CD8-positive, alpha-beta memory T cell (primary cell): ENCODE results near the gene SEMA6D. TPM values are rescaled to one million over a fixed set of nuclear protein-coding genes. Genes with fewer than 3 reads are reported as not detected.

Experiments
- CTCF ChIA-PET: fragments of 350-600 bp; sonication (Branson Sonifier 250); formaldehyde crosslinking; loops from one replicate; lab custom pipeline; 2021; ENCODE audit warnings: antibody characterized with exemption; lab: Charles Lee
- POLR2A ChIA-PET: fragments of 350-600 bp; sonication (Branson Sonifier 250); formaldehyde crosslinking; loops from one replicate; lab custom pipeline; 2021; ENCODE audit warnings: antibody characterized with exemption; lab: Charles Lee
- DNase-seq, 5 donors: peaks; one replicate each; pipeline versions ENCODE4 v3.0.0 to v3.0.0-alpha.2; 2020 to 2022; ENCODE audit warnings: mixed read lengths in 1 of 5
- H3K27ac ChIP-seq: one replicate; pipeline ENCODE4 v1.7.0; 2013; ENCODE audit warnings: low read depth, mild to moderate bottlenecking, low read length, moderate library complexity
- H3K27me3 ChIP-seq: 2 replicates; pipeline ENCODE4 v1.7.0; 2013; ENCODE audit warnings: low read length, mild to moderate bottlenecking; ENCODE audit not compliant: insufficient read depth, poor library complexity, severe bottlenecking
- H3K36me3 ChIP-seq: 2 replicates; pipeline ENCODE4 v1.7.0; 2013; ENCODE audit warnings: mild to moderate bottlenecking, low read length, moderate library complexity; ENCODE audit not compliant: insufficient read depth
- H3K4me1 ChIP-seq: 2 replicates; pipeline ENCODE4 v1.7.0; 2013; ENCODE audit warnings: mild to moderate bottlenecking, low read length, moderate library complexity; ENCODE audit not compliant: insufficient read depth
- H3K4me3 ChIP-seq: 2 replicates; pipeline ENCODE4 v1.7.0; 2013; ENCODE audit warnings: mild to moderate bottlenecking, low read length
- H3K9me3 ChIP-seq: 2 replicates; pipeline ENCODE4 v1.7.0; 2013; ENCODE audit warnings: mild to moderate bottlenecking, low read length
- H3K27ac Mint-ChIP-seq, 8 donors: one replicate each; pipeline ENCODE4 v1.8.0; 2020 to 2021; ENCODE audit warnings: mixed read lengths in 8 of 8, mild to moderate bottlenecking in 6 of 8, inconsistent platforms in 3 of 8, moderate library complexity in 3 of 8
- H3K27me3 Mint-ChIP-seq, 2 donors: one replicate each; pipeline ENCODE4 v1.8.0; 2020 to 2021; ENCODE audit warnings: mixed read lengths in 2 of 2, mild to moderate bottlenecking in 1 of 2, moderate library complexity in 1 of 2
- H3K36me3 Mint-ChIP-seq, 3 donors: one replicate each; pipeline ENCODE4 v1.8.0; 2020 to 2021; ENCODE audit warnings: mixed read lengths in 3 of 3, inconsistent platforms in 1 of 3, mild to moderate bottlenecking in 1 of 3
- H3K4me1 Mint-ChIP-seq, 3 donors: one replicate each; pipeline ENCODE4 v1.8.0; 2020 to 2021; ENCODE audit warnings: mixed read lengths in 3 of 3, inconsistent platforms in 1 of 3, mild to moderate bottlenecking in 1 of 3
- H3K4me3 Mint-ChIP-seq, 7 donors: one replicate each; pipeline ENCODE4 v1.8.0; 2020 to 2021; ENCODE audit warnings: mixed read lengths in 7 of 7, mild to moderate bottlenecking in 6 of 7, moderate library complexity in 4 of 7, inconsistent platforms in 2 of 7
- H3K9me3 Mint-ChIP-seq, 5 donors: one replicate each; pipeline ENCODE4 v1.8.0; 2020 to 2022; ENCODE audit warnings: mixed read lengths in 5 of 5, mild to moderate bottlenecking in 3 of 5, moderate library complexity in 2 of 5, inconsistent platforms in 1 of 5
- polyA plus RNA-seq: library from polyadenylated mRNA; unstranded; fragments of 300-500 nt; fragmentation: Illumina TruSeq; gene quantifications from one replicate; pipeline ENCODE4 v1.2.3, GENCODE V29; 2021
- total RNA-seq, 2 experiments: library from RNA; stranded (reverse); gene quantifications; one replicate each; pipeline ENCODE4 v1.2.3, GENCODE V29; 2021

Gene SEMA6D
- total and polyA plus RNA-seq, 3 experiments from 2014 or later, result not detected

- Mint-ChIP-seq H3K4me3 (no peak overlapping the region), H3K36me3 (no peaks in the 10 kb centered on the region), H3K9me3 (no peaks in the 10 kb centered on the region), H3K4me1 (no peaks in the 10 kb centered on the region), H3K27me3 (no peaks in the 10 kb centered on the region), H3K27ac (no peak overlapping the region)
- ChIA-PET CTCF (no interaction called here), POLR2A (no interaction called here)
- no peaks in the 10 kb centered on the region for H3K36me3 ChIP-seq
- no peak overlapping the region for H3K4me3 ChIP-seq
- H3K27me3 ChIP-seq, result no peaks in the 10 kb centered on the region
- H3K27ac ChIP-seq, result no peak overlapping the region
- no peaks in the 10 kb centered on the region for H3K4me1 ChIP-seq
- no peaks in the 10 kb centered on the region for H3K9me3 ChIP-seq
- DNase-seq, result no peak
Observed at GRCh38 chr15:47708161-47708980, 8.9 kb upstream of the SEMA6D start.

DNA sequence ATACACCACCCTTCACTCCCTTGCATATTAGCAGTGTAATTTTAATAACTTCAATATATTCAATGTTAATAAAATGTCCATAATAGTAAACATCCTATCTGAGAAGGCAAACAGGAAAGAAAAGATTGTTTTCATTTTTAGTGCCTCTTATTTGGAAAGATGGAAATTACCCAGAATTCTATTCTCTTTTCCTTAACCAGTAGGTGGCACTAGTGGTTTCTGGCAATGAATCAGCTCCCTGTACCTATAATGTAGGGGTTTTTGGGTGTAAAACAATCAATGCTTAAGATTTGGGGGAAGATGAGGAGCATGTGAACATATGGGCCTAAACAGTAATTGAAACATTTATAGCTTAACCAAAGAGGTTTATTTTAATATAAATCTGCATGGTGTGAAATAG, 5.7 kb upstream of the SEMA6D start:
- Histone ChIP-seq H3K4me1 (no peaks in the 10 kb centered on the region), H3K9me3 (no peaks in the 10 kb centered on the region), H3K4me3 (no peak overlapping the region), H3K36me3 (no peaks in the 10 kb centered on the region), H3K27me3 (no peaks in the 10 kb centered on the region), H3K27ac (no peak overlapping the region)
- Mint-ChIP-seq H3K36me3 (no peaks in the 10 kb centered on the region), H3K4me3 (no peak overlapping the region), H3K9me3 (peaks cover 0 to 3% (median 2%) of the 10 kb centered on the region in 5 donors), H3K27ac (no peak overlapping the region), H3K27me3 (peaks cover 5 to 22% of the 10 kb centered on the region in 2 donors), H3K4me1 (no peaks in the 10 kb centered on the region)
- DNase-seq, result no peak
- ChIA-PET POLR2A (no interaction called here), CTCF (no interaction called here)

- DNase-seq, result no peak
- Mint-ChIP-seq H3K27ac (no peak overlapping the region), H3K9me3 (peaks cover 0 to 8% (median 4%) of the 10 kb centered on the region in 5 donors), H3K27me3 (peaks cover 22 to 45% of the 10 kb centered on the region in 2 donors), H3K4me3 (no peak overlapping the region), H3K4me1 (no peaks in the 10 kb centered on the region), H3K36me3 (no peaks in the 10 kb centered on the region)
- H3K9me3 ChIP-seq, result no peaks in the 10 kb centered on the region
- H3K4me1 ChIP-seq, result no peaks in the 10 kb centered on the region
- POLR2A ChIA-PET, result no interaction called here
- no peaks in the 10 kb centered on the region for H3K36me3 ChIP-seq
- H3K27ac ChIP-seq, result no peak overlapping the region
- H3K27me3 ChIP-seq, result no peaks in the 10 kb centered on the region
- CTCF ChIA-PET, result no interaction called here
- H3K4me3 ChIP-seq, result no peak overlapping the region
Observed at GRCh38 chr15:47715402-47715801, 1.9 kb upstream of the SEMA6D start.

DNA sequence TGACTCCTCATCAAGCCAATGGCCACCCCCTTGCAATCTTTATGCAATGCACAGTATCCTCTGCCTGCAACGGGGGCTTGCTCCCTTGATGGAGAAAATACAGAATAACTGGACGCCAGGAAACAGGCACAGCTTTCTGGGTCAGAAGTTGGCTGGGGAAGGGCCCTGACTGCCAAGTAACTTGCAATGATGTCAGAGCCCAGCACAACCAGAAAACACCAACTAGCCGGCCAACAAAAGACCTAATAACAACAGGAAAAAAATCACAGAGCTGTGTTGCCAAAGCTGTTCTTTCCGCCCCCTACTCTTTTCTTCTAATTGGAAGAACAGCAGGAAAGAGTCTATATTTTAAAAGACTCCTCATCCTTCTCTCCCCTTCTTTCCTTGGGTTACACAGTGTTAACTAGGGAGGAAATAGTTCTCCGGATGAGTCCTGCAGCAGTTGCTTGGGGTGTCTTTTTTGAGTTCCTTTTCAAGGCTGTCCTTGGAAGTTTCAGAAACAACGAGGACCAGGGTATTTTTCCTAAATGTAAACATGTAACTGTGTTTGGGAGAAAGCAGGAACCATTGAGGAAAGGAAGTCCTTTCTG, 1.4 kb upstream of the SEMA6D start:
- Mint-ChIP-seq H3K4me1 (no peaks in the 10 kb centered on the region), H3K27me3 (peaks cover 24 to 48% of the 10 kb centered on the region in 2 donors), H3K36me3 (no peaks in the 10 kb centered on the region), H3K27ac (no peak overlapping the region), H3K4me3 (no peak overlapping the region), H3K9me3 (peaks cover 0 to 8% (median 4%) of the 10 kb centered on the region in 5 donors)
- POLR2A ChIA-PET, result no interaction called here
- no peaks in the 10 kb centered on the region for H3K36me3 ChIP-seq
- no peaks in the 10 kb centered on the region for H3K4me1 ChIP-seq
- no peak overlapping the region for H3K27ac ChIP-seq
- H3K4me3 ChIP-seq, result no peak overlapping the region
- H3K9me3 ChIP-seq, result no peaks in the 10 kb centered on the region
- DNase-seq, result no peak
- H3K27me3 ChIP-seq, result no peaks in the 10 kb centered on the region
- CTCF ChIA-PET, result no interaction called here

DNA sequence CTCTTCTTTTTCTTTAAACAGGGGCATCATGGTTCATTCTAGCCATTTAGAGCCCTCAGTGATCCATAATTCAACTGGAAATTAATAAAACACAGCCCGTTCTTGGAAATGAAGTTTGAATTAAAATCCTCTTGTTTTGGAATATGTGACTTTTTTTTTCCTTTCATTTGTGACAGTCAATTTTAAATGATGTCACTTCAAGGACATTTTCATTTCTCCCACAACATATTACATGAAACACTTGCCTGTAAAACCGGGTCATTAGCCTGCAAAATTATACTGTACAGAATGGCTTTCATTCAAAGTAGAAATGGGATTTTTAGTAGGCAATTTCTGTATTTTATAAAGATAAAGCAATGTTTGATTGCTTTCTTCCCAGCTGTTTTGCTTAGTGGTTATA, 789 bp upstream of the SEMA6D start:
- Histone ChIP-seq H3K9me3 (no peaks in the 10 kb centered on the region), H3K27me3 (no peaks in the 10 kb centered on the region), H3K36me3 (no peaks in the 10 kb centered on the region), H3K27ac (no peak overlapping the region), H3K4me1 (no peaks in the 10 kb centered on the region), H3K4me3 (no peak overlapping the region)
- no peaks in the 10 kb centered on the region for H3K4me1 Mint-ChIP-seq
- H3K27me3 Mint-ChIP-seq, result peaks cover 25 to 52% of the 10 kb centered on the region in 2 donors
- peaks cover 0 to 8% (median 4%) of the 10 kb centered on the region in 5 donors for H3K9me3 Mint-ChIP-seq
- ChIA-PET CTCF (no interaction called here), POLR2A (no interaction called here)
- no peak overlapping the region for H3K27ac Mint-ChIP-seq
- no peak overlapping the region for H3K4me3 Mint-ChIP-seq
- no peaks in the 10 kb centered on the region for H3K36me3 Mint-ChIP-seq
- no peak for DNase-seq

DNA sequence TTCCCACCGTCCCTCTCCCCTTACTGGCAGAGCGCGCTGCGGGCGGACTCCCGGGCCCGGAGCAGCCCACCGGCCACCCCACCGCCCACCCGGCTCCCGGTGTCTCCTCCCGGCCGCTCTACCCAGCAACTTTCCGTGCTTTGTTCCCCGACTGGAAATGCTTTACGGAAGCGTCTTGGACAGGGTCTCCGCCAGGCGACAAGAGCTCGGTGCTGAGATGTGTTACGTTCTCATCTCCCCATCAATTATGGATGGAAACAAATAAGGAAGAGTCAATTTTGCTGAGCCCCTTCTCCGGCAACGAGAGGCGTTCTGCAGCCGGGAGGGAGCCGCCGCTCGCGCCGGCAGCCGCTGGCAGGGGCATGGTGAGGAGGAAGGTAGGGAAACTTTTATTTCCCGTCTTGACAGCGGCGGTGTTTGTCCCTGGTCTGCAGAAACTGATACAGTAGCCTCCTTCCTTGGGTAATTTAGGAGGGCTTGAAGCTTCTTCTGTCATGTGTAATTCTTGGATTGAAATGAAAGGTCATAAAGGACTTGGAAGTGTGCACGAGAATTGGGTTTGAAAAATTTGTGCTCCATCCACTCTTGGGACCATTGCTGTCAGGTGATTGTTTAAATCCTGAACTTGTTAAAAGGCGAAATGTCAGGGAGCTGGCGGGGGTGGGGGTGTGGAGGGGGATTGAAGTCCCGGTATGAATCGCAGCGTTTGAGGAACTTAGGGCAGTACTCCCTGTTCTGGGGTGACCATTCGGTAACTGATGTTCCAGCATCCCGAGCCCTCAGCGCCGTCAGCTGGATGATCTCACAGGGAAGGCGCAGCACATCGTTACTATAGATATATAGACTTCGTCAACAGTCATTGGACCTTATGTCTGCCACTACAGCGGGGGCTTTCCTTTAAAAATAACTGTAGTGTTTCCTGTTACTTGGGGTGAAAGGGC, 1.5 kb downstream of the SEMA6D start:
- Mint-ChIP-seq H3K4me1 (no peaks in the 10 kb centered on the region), H3K4me3 (no peak overlapping the region), H3K27ac (no peak overlapping the region), H3K27me3 (peaks cover 30 to 65% of the 10 kb centered on the region in 2 donors), H3K9me3 (peaks cover 0 to 10% (median 4%) of the 10 kb centered on the region in 5 donors), H3K36me3 (no peaks in the 10 kb centered on the region)
- no peaks in the 10 kb centered on the region for H3K36me3 ChIP-seq
- no peak for DNase-seq
- no peaks in the 10 kb centered on the region for H3K9me3 ChIP-seq
- ChIA-PET POLR2A (no interaction called here), CTCF (no interaction called here)
- H3K4me3 ChIP-seq, result no peak overlapping the region
- no peak overlapping the region for H3K27ac ChIP-seq
- H3K4me1 ChIP-seq, result no peaks in the 10 kb centered on the region
- no peaks in the 10 kb centered on the region for H3K27me3 ChIP-seq

DNA sequence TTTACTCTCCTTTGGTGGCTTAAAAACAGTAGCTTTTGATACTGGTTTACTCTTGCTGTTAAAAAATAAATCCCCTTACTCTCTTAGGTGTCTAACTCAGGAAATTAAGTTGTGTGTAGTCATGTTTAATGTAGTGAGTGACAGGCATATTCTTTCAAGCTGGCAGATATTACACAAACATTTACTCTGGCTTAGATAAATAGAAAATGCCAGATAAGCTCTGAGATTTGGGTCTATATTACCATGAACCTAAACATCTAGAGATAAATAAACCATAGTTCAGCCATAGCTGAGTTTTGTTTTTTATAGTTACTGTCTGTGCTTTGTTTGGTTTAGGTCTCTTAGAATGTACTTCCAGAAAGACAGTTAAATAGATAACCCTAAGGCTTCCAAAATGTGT, 2.4 kb downstream of the SEMA6D start:
- peaks cover 0 to 12% (median 3%) of the 10 kb centered on the region in 5 donors for H3K9me3 Mint-ChIP-seq
- Histone ChIP-seq H3K4me3 (no peak overlapping the region), H3K4me1 (no peaks in the 10 kb centered on the region), H3K36me3 (no peaks in the 10 kb centered on the region), H3K9me3 (no peaks in the 10 kb centered on the region), H3K27ac (no peak overlapping the region), H3K27me3 (no peaks in the 10 kb centered on the region)
- no peak overlapping the region for H3K27ac Mint-ChIP-seq
- H3K4me3 Mint-ChIP-seq, result no peak overlapping the region
- DNase-seq, result no peak
- peaks cover 30 to 61% of the 10 kb centered on the region in 2 donors for H3K27me3 Mint-ChIP-seq
- no peaks in the 10 kb centered on the region for H3K36me3 Mint-ChIP-seq
- H3K4me1 Mint-ChIP-seq, result no peaks in the 10 kb centered on the region
- ChIA-PET CTCF (no interaction called here), POLR2A (no interaction called here)

- Mint-ChIP-seq H3K4me3 (no peak overlapping the region), H3K36me3 (no peaks in the 10 kb centered on the region), H3K27ac (no peak overlapping the region), H3K4me1 (no peaks in the 10 kb centered on the region), H3K27me3 (peaks cover 27 to 53% of the 10 kb centered on the region in 2 donors), H3K9me3 (peaks cover 0 to 12% (median 2%) of the 10 kb centered on the region in 5 donors)
- Histone ChIP-seq H3K9me3 (no peaks in the 10 kb centered on the region), H3K27me3 (no peaks in the 10 kb centered on the region), H3K4me3 (no peak overlapping the region), H3K4me1 (no peaks in the 10 kb centered on the region), H3K36me3 (no peaks in the 10 kb centered on the region), H3K27ac (no peak overlapping the region)
- POLR2A ChIA-PET, result no interaction called here
- no peak for DNase-seq
- CTCF ChIA-PET, result no interaction called here
Observed at GRCh38 chr15:47720555-47720954, 3.2 kb downstream of the SEMA6D start.
